ENCODE measurements around the gene IFFO2.

The IFFO2 gene

GRCh38 chr1:18951416-18951815 lies 5.1 kb downstream of the IFFO2 start:
- H3K4me2 ChIP-seq (ENCODE audit: low read length), result peak overlapping the region; percentile 61; the same call in 1 of the 2 replicates
- H3F3A ChIP-seq (ENCODE audit: control insufficient read depth, insufficient read depth), result no peaks in the 10 kb centered on the region
- H3K79me2 ChIP-seq (ENCODE audit: control insufficient read depth, low read length), result no peaks in the 10 kb centered on the region
- 0 out of 2 replicates have a peak overlapping the region, but pooled peaks have one; percentile 39 for H3K4me3 ChIP-seq (ENCODE audit: low read length)
- no peaks in the 10 kb centered on the region for H3K36me3 ChIP-seq (ENCODE audit: control insufficient read depth, low read length)
- H4K20me1 ChIP-seq (ENCODE audit: control insufficient read depth, insufficient read depth, low read depth, low read length), result peaks cover 3% of the 10 kb centered on the region; the same call in 1 of the 2 replicates
- H3K9me2 ChIP-seq (replicated peaks; ENCODE audit: control insufficient read depth, low read length), result no peaks in the 10 kb centered on the region
- H3K27ac ChIP-seq (ENCODE audit: low read depth, low read length), result no peak overlapping the region
- no peaks in the 10 kb centered on the region for H3K9me3 ChIP-seq (ENCODE audit: control insufficient read depth, insufficient read depth, low read length)
- no peak for TF ChIP-seq EZH2phosphoT487 (IDR thresholded peaks at IDR 0.05; ENCODE audit: borderline replicate concordance, low read length)
- TF ChIP-seq, protein P1, sequence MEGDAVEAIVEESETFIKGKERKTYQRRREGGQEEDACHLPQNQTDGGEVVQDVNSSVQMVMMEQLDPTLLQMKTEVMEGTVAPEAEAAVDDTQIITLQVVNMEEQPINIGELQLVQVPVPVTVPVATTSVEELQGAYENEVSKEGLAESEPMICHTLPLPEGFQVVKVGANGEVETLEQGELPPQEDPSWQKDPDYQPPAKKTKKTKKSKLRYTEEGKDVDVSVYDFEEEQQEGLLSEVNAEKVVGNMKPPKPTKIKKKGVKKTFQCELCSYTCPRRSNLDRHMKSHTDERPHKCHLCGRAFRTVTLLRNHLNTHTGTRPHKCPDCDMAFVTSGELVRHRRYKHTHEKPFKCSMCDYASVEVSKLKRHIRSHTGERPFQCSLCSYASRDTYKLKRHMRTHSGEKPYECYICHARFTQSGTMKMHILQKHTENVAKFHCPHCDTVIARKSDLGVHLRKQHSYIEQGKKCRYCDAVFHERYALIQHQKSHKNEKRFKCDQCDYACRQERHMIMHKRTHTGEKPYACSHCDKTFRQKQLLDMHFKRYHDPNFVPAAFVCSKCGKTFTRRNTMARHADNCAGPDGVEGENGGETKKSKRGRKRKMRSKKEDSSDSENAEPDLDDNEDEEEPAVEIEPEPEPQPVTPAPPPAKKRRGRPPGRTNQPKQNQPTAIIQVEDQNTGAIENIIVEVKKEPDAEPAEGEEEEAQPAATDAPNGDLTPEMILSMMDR (IDR thresholded peaks at IDR 0.05; ENCODE audit: low read depth, low read length, poor library complexity, severe bottlenecking), result no peak
- peaks cover 29% of the 10 kb centered on the region for H3K4me1 ChIP-seq (ENCODE audit: control insufficient read depth, low read length)
- peaks cover 58% of the 10 kb centered on the region for H3K27me3 ChIP-seq (ENCODE audit: control insufficient read depth, low read length)

- H3K4me3 ChIP-seq (ENCODE audit: low read length), result peak overlapping the region; percentile 39
- peak overlapping the region; percentile 61 for H3K4me2 ChIP-seq (ENCODE audit: low read length)
- H3K9me2 ChIP-seq (replicated peaks; ENCODE audit: control insufficient read depth, low read length), result no peaks in the 10 kb centered on the region
- no peak for TF ChIP-seq EZH2phosphoT487 (IDR thresholded peaks at IDR 0.05; ENCODE audit: borderline replicate concordance, low read length)
- H3K9me3 ChIP-seq (ENCODE audit: control insufficient read depth, insufficient read depth, low read length), result no peaks in the 10 kb centered on the region
- no peaks in the 10 kb centered on the region for H3K36me3 ChIP-seq (ENCODE audit: control insufficient read depth, low read length)
- no peaks in the 10 kb centered on the region for H3K79me2 ChIP-seq (ENCODE audit: control insufficient read depth, low read length)
- peaks cover 3% of the 10 kb centered on the region; the same call in 1 of the 2 replicates for H4K20me1 ChIP-seq (ENCODE audit: control insufficient read depth, insufficient read depth, low read depth, low read length)
- H3K27ac ChIP-seq (ENCODE audit: low read depth, low read length), result no peak overlapping the region
- no peaks in the 10 kb centered on the region for H3F3A ChIP-seq (ENCODE audit: control insufficient read depth, insufficient read depth)
- peaks cover 55% of the 10 kb centered on the region for H3K27me3 ChIP-seq (ENCODE audit: control insufficient read depth, low read length)
- H3K4me1 ChIP-seq (ENCODE audit: control insufficient read depth, low read length), result peaks cover 28% of the 10 kb centered on the region
These were observed 6.0 kb downstream of the IFFO2 start for GRCh38 chr1:18950401-18951026.

DNA sequence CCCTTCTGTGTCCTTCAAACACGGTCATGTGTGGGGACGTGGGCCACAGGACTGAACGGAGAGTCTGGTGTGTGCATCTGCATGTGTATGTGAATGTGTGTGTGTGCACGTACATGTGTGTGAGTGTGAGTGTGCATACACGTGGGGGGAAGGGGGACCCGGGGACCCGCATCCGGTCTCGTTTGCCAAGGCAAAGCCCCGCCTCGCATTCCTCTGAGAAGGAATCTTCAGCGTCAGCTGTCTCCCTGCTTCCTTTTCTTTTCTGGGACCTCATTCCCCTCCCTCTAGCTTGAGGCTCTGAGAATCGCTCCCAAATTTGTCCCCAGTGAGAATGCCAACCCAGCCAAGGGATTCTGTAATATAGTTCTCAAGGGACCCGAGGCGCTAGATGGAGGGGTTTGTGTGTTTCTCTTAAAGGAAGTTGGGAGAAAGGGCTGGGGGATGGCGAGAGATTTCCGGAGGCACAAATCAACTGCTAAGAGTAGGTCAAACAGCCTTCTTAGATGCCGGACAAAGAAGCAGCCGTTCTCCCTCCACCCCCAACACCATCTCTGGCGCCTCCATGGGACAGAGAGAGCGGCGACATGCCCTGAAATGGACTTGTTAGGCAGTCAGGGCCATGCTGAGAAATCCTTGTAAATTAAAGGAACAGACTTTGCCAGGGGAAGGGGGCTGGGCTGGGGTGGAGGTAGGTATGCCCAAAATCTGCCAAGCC lies 6.6 kb downstream of the IFFO2 start:
- TF ChIP-seq, protein P1 (IDR thresholded peaks at IDR 0.05; ENCODE audit: low read depth, low read length, poor library complexity, severe bottlenecking), result peak; percentile 9
- no peak for TF ChIP-seq EZH2phosphoT487 (IDR thresholded peaks at IDR 0.05; ENCODE audit: borderline replicate concordance, low read length)
- Histone ChIP-seq H3K4me2 (ENCODE audit: low read length) (peak overlapping the region; percentile 61), H3K4me3 (ENCODE audit: low read length) (peak overlapping the region; percentile 39), H3K27ac (ENCODE audit: low read depth, low read length) (no peak overlapping the region), H3K36me3 (ENCODE audit: control insufficient read depth, low read length) (no peaks in the 10 kb centered on the region), H3K79me2 (ENCODE audit: control insufficient read depth, low read length) (no peaks in the 10 kb centered on the region), H3K9me2 (replicated peaks; ENCODE audit: control insufficient read depth, low read length) (no peaks in the 10 kb centered on the region), H3K27me3 (ENCODE audit: control insufficient read depth, low read length) (peaks cover 49% of the 10 kb centered on the region), H3F3A (ENCODE audit: control insufficient read depth, insufficient read depth) (no peaks in the 10 kb centered on the region), H4K20me1 (ENCODE audit: control insufficient read depth, insufficient read depth, low read depth, low read length) (no peaks in the 10 kb centered on the region), H3K9me3 (ENCODE audit: control insufficient read depth, insufficient read depth, low read length) (no peaks in the 10 kb centered on the region), H3K4me1 (ENCODE audit: control insufficient read depth, low read length) (peaks cover 25% of the 10 kb centered on the region)

Measured in DOHH2 (cell line).